NCI-H146 treated with DMSO at 0.1 percent for 48 hours (cell line): ENCODE results near the gene ZNF101.

Source experiments
- DNase-seq: peaks from one replicate; lab custom pipeline; 2025; ENCODE audit not compliant: unreplicated experiment; lab: John Stamatoyannopoulos, UW

Gene ZNF101

DNA sequence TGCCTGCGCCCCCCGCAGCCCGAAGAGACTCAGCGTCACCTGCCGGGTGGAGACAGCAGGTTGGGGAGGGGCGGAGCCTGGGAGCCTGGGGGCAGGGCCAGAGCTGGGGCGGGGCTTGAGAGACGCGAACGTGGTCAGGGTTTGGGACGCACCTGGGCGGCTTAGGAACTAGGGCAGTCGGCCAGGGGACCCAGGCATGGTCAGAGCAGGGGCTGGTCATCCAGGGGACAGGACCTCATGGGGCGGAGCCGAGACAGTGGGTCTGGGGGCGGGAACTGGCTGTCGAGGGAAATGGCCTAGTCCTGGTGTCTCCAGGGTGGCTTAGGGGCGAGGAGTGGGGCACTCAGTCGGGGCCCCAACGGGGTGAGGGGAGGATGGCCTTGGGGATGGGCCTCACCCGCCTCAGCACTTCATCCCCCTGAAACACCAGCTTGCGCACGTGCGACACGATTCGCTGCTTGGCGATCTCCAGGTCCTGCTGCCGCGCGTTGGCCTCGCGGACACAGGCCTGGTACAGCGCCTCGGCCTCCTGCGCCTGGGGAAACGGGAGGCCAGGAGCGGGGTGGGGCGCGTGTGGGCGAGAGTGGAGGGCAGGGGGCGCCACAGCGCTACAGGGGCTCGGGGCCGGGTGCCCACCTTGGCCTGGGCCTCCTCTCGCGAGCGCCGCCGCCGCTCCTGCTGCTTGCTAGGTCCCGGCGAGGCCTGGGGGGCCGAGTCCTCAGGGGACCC lies 31.0 kb upstream of the ZNF101 start:
- DNase-seq, result no peak

DNA sequence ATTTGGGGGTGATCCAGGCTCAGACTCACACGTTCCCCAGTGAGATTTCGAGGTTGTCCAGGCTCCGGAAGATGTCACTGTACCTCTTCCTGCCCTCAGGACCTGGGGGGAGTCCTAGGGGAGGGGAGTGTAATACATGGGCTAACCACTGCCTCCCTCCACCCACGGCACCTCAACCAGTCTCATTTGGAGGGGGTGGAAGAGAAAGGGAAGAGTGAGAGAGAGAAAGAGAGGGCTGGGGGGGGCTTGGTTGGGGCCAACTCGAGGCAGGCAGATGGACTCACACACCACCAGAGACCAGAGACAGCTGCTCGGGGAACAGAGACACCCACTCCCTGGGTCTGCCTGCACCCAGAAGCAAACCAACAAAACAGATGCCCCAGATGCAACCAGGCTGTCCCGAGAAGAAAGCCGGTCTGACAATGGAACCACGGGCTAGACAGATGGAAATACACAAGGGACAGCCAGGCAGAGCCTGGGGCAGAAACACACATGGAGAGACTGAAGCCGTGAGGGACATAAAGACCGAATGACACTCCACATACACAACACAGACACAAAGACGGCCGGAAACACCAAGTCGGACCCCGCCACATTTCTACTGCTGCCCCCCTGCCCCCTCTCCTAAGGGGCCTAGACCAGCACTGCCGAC lies 26.0 kb upstream of the ZNF101 start:
- no peak for DNase-seq

DNA sequence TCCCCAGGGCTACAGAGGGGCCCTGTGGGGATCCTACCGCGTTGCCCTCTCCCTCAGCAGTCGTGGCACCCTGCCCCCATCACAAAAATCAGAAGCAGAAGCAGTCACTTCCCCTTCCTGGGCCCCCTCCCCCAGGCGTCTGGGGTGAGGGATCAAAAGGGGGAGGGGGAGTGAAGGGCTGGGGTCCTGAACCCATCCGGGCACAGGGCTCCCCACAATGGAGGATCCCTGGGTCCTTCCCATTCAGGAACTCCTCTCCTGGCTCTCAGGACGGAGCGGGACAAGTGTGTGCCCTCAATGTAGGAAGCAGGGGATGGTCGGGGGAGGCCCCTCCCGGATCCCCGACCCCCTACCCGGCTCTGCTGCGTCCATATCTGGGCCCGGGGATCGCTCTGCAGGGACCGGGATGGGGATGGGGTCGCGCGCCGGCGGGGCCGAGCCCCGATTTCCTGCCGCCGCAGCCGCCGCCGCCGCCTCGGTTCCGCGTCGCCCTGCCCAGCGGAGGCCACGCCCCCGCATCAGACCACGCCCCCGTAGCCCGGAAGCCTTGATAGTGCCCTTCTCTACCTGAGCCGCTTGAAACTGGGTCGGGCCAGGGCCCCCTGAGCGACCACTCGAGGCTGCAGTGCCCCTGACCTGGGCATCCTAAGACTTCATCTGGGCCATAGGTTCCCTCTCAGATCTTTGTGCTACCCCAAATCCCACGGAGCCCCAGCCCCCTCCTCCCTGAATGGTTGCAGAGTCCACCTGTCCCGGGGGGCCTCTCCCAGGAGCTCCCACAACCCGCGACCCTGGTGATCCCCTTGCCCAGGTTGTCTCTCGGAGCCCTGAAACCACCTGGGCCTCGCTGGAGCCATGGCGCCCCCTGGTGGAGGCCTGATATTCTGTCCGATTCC lies 25.2 kb upstream of the ZNF101 start, which contains the start of gene GMIP:
Gene GMIP, minus strand, starts transcription at position 500 of the 896 bp plus-strand sequence. Its CDS starts 128 bp downstream, at position 372.
- peak; percentile 44 for DNase-seq

DNA sequence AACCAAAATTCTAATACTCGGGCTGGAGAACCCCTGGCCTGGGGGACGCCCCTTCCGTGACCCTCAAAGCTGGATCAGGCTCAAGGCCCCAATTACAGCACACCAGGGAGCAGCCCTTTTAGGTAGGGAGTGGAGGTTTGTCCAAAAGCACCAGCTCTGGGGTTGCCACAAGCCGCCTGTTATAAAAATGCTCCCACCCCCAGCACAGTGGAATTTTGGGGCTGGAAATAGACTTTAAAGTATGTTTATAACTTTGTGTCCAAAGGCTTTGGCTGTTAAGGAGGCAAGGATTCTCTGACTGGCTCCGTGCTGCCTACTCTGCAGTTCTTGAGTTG lies 24.6 kb upstream of the ZNF101 start:
- DNase-seq, result no peak

DNA sequence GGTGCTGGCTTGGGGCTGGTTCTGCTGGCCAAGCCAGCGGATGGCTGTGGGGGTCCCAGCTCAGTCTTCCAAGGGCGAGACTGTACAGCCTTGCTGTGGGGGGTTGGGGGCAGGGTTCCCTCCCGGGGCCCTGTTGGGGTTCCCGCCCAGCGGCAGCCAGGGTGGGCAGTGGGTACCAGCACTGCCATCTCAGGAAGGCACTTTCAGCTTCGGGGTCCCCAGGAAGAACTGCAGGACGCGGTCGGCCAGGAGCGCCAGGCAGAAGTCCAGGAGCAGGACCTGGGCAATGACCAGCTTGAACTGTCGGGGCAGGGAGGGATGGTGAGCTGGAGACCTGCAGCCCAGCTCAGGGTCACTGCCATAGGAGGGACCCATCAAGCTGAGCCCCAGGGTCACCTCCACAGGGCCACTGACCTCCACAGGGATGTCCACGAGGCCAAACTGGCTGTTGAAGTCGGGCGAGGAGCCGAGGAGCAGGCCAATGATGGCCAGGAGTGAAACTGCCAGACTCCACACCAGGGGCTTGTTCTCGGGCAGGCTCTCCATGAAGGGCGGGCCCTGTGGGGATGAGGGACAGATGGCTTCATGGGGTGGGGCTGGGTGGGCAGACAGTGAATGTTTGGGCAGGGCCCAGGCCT lies 23.3 kb upstream of the ZNF101 start:
- no peak for DNase-seq

DNA sequence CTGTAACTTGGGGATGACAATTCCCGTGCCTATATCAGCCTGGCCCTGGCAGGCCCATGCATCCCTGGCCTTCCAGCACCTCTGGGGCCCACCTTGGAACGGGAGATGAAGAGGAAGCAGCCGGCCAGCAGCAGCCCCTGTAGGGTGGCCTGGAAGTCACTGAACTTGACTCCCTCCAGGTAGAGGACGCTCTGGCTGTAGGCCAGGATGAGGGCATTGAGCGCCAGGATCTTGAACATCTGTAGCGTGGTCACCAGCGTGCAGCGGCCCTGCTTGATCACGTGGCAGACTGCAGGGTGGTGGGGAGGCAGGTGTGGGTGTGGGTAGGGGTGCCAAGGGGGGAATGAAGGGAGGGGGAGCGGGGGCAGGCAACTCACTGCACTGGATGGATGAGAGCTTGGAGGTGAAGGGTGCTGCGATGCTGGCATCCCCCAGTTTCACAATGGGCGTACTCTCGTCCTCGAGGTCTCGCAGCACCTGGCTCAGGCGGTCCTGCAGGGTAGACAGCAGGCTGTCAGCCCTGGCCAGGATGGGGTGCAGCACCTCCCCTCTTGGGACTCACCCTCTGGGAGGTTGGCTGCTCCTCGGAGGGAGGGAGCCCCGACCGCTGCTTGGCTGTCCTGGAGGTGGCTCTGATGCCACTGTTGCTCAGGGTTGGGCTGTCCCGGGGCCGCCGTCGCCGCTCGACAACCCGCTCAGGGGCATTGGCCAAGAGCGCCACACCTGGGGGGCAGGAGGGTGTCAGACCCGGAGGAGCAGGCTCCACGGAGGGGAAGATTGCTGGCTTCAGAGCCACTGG lies 21.4 kb upstream of the ZNF101 start:
- no peak for DNase-seq

DNA sequence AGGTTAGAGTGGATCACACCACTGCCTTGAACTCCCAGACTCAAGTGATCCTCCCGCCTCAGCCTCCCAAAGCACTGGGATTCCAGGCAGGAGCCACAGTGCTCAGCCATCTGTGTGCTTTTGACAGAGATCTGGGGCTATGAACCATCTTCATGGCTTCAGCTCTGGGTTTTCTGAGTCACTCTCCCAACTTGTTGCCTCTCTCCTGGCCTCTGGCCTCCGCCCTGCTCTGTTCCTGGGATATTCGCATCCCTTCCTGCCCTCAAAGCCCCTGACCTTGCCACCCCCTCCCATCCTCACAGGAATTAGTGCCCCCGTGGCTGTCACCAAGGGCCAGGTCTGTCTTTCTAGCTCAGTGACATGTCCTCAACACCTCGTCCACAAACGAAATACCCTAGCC lies 19.5 kb upstream of the ZNF101 start:
- DNase-seq, result no peak

DNA sequence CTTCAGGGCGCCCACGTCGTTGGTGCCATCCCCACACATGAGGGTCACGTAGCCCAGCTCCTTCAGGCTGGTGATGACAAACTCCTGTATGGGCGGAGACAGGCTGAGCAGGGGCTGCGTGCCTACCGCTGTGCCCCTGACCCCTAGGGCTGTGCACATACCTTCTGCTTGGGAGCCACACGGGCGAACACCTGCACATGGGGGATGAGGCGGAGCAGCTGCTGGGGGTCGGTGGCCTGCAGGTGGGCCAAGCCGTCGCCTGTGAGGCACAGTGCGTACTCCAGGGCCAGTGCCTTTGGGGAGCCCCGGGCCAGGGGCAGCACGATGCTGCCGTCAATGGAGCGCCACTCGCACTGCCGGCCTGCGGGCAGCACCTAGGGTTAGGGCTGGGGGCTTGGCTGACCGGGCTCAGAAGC lies 19.1 kb upstream of the ZNF101 start:
- no peak for DNase-seq

DNA sequence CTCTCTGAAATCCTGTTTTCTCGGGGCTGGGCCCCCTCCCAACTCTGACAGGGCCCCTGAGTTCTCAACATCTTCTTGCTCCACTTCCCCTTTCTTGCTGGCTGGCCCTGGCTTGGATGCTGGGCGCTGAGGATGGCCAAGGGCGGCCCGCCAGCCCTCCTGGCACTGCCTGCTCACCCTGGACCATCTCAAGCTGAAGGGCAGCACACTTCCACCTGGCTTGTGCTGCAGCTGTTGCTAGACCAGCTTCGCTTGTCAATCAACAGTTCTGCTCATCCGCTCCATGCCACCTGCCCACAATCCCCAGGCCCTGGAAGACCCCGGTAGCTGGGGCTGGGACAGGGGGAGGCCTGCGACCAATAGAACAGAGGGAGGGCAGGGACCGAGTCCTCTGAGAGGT lies 18.3 kb upstream of the ZNF101 start:
- no peak for DNase-seq

DNA sequence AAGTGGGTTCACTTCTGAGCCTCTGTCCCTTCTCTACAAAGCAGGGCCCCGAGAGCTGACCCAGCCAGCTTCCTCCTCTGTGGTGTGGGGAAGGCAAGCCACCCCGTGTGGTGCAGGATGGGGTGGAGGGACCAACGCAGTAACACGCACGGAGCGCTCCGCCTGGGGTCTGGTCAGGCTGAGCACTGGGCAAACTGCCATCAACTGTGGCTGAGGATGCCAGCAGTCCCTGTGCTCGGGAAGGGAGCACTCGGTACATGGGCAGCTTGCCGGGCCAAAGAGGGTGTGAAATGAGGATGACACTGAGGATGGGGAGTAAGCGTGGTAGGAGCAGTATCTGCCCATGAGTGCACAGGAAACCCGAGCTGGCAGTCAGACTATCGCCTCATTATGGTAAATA lies 17.6 kb upstream of the ZNF101 start:
- DNase-seq, result no peak

DNA sequence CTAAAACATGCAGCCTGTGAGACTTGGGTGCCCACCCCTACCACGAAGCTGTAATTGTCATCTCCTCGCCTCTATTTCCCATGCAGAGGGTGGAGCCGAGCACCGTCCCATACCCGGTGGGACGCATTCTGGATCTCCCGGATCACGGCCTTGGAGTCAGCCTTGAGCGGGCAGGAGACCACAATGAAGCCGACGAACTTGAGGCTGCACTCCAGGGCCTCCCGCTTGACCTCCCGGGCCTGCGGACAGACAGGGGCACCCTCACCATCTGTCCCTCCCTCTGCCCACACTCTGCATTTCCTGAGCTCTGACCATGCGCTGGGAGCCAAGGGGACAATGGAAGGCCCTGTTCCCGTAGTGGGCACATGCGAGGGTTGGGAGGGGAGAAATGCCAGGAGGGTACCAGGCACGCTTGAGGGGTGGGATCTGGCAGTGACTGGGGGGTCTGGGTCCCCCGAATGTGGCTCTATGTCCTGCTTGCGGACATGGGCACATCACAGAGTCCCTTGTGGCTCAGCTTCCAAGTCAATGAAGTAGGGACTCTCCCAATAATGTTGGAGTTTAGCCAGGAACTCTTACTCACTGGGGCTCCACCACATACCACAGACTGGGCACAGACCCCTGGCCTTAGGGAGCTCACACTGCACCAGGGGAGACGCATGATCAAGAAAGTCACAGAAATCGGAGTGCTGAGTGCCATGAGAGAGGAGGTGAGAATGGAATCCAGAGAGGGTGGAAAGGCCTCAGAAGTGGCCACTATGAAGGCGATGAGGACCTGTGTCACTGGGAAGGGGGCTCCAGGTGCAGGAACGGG lies 15.9 kb upstream of the ZNF101 start:
- DNase-seq, result no peak

DNA sequence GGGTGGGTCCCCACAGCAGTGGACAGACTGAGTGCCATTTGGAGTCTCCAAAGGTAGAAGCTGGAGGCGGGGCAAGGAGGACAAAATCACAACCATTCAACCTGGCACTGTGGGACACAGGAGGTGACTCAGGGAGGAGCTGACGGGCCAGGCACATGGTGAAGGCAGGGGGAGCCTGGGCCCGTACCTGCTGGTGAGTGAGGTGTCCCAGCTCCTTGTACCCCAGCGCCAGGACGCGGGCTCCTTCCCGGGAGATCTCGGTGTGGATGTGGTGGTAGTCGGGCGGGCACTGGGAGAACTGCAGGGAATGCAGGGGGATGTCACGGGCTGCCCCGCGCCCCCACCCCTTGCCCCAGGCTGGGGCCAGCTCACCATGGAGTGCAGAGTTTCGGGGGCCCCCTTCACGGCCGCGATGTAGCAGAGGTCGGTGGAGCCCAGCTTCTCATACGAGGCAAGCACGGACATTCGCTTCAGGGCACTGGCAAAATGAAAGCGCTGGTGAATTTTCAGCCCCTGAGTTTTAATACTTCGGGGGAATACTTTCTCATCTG lies 15.0 kb upstream of the ZNF101 start:
- DNase-seq, result no peak

DNA sequence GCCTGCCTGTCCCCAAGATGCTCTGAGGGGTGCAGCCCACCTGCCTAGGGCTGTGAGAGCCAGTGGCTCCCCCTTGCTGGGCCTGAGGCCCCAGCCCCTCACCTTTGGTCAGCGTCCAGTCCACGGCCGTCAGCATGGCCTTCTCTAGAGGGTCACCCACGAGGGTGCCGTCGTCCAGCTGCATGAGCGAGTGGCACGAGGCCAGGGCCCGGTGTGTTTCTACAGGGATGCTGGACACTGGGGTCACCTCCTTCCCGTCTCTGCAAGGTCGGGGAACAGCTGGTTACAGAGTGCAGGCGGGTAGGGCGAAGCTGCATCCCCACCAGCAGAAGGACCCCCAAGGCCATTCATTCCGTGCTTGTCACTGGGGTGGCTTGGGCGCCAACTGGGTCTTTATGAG lies 14.2 kb upstream of the ZNF101 start:
- DNase-seq, result no peak

DNA sequence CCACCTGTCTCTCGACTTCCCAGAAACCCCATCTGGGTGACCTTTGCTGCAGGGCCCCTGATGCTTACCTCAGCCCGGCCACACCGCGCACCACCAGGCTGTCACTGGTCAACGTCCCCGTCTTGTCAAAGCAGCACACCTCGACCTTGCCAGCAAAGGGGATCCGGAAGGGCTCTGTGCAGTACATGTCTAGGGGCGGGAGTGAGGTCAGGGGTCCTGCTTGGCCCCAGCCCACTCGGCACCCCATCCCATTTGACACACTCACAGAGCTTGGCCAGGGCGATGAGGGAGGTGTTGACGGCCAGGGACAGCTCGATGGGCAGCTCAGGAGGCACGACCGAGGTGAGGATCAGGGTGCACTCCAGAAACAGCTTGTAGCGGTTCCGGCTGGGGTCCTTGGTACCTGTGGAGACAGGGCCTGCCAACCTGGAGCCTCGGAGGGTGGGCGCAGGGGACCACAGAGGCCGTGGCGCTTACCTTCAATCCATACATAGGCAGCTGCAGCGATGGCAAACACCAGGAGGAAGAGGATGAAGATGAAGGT lies 13.5 kb upstream of the ZNF101 start:
- DNase-seq, result no peak

DNA sequence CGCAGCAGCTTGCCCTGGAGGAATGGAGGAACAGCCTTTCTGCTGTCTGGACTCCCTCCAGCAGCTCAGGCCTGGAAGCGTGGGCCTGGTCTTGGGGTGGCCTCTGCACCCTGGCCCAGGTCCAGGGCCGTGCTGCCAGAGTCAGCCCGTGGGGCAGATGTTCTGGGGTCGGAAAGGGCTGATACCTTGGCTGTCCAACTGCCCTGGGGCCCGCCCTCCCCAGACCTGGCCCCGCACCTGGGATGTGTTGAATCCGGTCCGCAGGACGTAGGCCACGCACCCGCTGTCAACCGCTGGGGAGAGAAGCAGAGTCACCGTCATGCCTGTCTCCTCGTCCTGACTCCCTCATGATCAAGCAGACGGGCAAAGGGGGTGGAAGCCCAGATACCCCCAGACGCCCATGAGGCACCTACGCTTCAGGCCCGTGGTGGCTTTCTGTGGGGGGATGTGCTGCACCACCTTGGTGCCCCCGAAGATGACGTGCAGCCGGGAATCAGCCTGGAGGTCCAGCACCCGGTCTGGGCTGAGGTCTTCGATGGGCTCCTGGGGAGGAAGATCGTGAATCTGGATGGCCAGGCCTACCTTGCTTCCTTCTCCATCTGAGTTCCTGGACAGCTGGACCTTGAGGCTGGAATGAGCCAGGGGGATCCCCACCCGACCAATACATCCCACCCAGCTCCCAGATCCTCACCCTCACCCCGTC lies 12.8 kb upstream of the ZNF101 start:
- DNase-seq, result no peak

DNA sequence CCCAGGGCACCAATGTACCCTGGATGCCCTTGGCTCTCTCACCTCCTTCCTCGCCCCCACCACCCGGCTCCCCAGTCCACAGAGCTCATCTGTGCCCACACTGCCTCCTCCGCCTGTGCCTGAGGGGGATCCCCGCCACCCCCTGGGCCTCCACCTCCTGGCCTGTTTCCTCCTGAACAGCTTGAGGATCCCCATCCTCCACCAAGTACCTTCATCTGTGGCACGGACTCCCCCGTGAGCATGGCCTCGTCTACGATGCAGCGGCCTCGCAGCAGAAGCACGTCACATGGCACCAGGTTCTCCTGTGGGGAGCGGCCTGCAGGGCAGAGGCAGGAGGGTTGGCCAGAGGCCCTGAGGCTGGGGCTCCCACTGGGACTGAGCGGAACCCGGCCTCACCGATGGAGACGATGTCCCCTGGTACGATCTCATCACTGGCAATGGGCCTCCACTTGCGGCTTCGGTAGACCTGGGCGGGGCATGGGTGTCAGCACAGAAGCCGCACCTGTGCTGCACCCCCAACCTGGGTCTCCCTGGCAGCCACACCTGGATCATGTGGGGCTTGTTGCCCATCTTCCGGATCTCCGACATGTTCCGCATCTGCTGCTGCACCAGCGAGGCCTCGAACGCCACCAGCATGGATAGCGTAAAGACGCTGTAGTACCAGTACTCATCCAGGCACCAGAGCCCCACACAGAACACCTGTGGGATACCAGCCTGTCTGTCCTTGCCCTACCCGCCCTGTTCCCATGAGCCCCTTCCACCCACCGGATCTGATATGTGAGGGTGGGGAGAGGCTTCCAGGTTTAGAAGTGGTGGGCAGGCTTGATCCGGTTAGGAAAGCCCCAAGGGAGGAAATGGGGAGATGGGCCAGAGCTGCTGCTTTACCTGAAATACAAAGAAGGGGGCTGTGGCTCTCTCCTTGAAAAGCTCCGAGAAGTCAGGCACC lies 11.9 kb upstream of the ZNF101 start:
- no peak for DNase-seq

DNA sequence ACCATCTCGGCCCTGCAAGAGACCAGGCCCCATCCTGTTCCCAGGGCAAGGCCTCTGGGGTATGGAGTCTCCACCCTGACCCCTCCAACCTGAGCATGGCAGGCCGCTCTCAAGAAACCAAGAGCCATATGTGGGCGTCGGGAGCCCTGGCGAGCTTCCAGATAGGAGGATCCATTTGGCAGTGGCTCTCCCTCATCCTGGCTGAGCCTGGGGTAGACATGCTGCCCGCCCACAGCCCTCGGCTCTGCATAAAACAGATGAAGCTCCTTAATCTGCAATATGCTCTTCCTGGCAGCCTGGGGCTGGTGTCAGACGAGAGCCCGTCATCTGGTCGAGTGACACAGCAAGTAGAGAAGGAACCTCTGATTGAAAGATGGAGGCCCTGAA lies 11.2 kb upstream of the ZNF101 start:
- no peak for DNase-seq
